ENCODE data around the gene DDX31. TPM values are rescaled to one million over a fixed set of nuclear protein-coding genes. Genes with fewer than 3 reads are reported as not detected.
A peak's percentile ranks its signal among the peaks of the same experiment; 100 is the strongest.

Gene DDX31
- total RNA-seq, 1 donor from 2014 or later, result 15.8 TPM

DNA sequence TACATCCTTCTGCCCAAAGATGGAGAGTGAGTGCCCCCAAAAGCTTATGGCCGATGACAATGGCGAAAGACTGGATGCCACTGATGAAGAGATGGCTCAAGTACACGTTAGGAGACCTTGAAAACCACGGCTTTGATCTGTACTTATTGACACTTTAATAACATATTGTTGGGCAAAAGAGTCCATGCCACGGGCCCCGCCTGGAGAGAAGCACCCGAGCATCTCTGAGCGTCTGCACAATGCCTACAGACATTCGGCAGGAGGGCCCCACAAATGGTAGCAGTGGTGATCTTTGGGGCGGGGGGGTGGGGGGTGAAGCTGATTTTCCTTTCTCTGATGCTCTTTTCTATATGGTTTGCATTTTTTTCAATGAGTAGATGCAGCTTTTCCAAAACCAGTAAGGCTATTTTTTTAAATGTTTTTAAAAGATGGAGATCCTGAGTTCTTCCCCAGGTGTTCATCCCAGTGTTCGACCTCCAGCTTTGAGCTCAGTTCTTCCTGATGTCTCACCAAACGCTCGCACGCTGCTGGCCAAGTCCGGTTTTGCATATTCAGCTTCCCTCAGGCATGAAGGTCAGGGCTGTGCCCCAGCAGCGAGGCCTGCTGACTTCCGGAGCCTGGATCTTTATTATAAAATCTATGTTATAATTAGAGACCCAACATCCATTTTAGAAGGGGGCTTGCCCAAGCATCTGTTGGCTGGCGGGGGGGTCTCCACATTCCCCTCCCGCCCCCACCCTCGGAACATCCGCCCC is 121.6 kb downstream of the DDX31 start:
- Mint-ChIP-seq H3K4me1 (ENCODE audit: unreplicated experiment) (peaks cover 9% of the 10 kb centered on the region), H3K36me3 (ENCODE audit: low read depth, unreplicated experiment) (no peaks in the 10 kb centered on the region), H3K27ac (ENCODE audit: unreplicated experiment) (no peak overlapping the region), H3K27me3 (ENCODE audit: unreplicated experiment) (peaks cover 4% of the 10 kb centered on the region), H3K9me3 (ENCODE audit: unreplicated experiment) (no peaks in the 10 kb centered on the region), H3K4me3 (ENCODE audit: unreplicated experiment) (no peak overlapping the region)
- DNase-seq (ENCODE audit: low spot score), result no peak
- TF ChIP-seq, protein P1, sequence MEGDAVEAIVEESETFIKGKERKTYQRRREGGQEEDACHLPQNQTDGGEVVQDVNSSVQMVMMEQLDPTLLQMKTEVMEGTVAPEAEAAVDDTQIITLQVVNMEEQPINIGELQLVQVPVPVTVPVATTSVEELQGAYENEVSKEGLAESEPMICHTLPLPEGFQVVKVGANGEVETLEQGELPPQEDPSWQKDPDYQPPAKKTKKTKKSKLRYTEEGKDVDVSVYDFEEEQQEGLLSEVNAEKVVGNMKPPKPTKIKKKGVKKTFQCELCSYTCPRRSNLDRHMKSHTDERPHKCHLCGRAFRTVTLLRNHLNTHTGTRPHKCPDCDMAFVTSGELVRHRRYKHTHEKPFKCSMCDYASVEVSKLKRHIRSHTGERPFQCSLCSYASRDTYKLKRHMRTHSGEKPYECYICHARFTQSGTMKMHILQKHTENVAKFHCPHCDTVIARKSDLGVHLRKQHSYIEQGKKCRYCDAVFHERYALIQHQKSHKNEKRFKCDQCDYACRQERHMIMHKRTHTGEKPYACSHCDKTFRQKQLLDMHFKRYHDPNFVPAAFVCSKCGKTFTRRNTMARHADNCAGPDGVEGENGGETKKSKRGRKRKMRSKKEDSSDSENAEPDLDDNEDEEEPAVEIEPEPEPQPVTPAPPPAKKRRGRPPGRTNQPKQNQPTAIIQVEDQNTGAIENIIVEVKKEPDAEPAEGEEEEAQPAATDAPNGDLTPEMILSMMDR (IDR thresholded peaks at IDR 0.05; ENCODE audit: unreplicated experiment), result no peak

DNA sequence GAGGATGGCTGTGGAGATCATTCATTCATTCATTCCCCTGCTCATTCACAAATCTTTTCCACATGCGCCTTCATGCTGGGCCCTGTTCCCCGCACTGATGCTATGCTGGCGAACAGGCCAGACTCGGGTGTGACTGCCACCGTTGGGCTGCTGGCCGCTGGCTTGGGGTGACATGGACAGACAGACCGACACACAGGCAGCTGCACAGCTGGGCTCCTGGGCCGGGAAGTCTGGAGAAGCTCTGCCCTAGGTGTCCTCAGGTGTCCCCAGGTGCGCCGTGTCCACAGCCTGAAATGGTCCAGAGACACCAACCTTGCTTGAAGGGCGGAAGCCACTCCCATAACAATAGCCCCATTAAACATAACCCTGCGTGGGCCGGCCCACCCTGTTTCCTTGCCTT is 122.3 kb downstream of the DDX31 start:
- Mint-ChIP-seq H3K4me3 (ENCODE audit: unreplicated experiment) (no peak overlapping the region), H3K9me3 (ENCODE audit: unreplicated experiment) (no peaks in the 10 kb centered on the region), H3K27ac (ENCODE audit: unreplicated experiment) (no peak overlapping the region), H3K36me3 (ENCODE audit: low read depth, unreplicated experiment) (no peaks in the 10 kb centered on the region), H3K4me1 (ENCODE audit: unreplicated experiment) (peaks cover 9% of the 10 kb centered on the region), H3K27me3 (ENCODE audit: unreplicated experiment) (peaks cover 4% of the 10 kb centered on the region)
- TF ChIP-seq, protein P1 (IDR thresholded peaks at IDR 0.05; ENCODE audit: unreplicated experiment), result no peak
- no peak for DNase-seq (ENCODE audit: low spot score)

DNA sequence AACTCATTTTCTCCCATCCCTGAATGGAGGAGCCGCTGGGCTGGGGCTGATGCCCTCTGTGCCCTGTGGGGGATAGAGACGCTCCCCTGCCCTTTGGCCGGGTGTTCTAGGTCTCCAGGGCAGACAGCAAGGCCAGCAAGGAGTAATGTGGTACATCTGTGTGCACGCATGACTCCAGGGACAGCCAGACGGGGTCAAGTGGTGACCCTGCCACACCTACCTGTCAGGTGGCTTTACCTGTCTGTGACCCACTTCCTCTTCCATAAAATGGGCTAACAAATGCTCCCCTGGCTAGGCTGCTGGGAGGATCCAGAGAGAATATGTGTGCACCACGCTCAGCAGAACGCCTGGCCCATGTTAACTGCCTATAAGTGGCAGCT is 122.7 kb downstream of the DDX31 start:
- H3K4me3 Mint-ChIP-seq (ENCODE audit: unreplicated experiment), result no peak overlapping the region
- H3K27me3 Mint-ChIP-seq (ENCODE audit: unreplicated experiment), result peaks cover 4% of the 10 kb centered on the region
- no peaks in the 10 kb centered on the region for H3K36me3 Mint-ChIP-seq (ENCODE audit: low read depth, unreplicated experiment)
- H3K4me1 Mint-ChIP-seq (ENCODE audit: unreplicated experiment), result peaks cover 9% of the 10 kb centered on the region
- no peaks in the 10 kb centered on the region for H3K9me3 Mint-ChIP-seq (ENCODE audit: unreplicated experiment)
- no peak overlapping the region for H3K27ac Mint-ChIP-seq (ENCODE audit: unreplicated experiment)
- TF ChIP-seq, protein P1 (IDR thresholded peaks at IDR 0.05; ENCODE audit: unreplicated experiment), result no peak
- no peak for DNase-seq (ENCODE audit: low spot score)

DNA sequence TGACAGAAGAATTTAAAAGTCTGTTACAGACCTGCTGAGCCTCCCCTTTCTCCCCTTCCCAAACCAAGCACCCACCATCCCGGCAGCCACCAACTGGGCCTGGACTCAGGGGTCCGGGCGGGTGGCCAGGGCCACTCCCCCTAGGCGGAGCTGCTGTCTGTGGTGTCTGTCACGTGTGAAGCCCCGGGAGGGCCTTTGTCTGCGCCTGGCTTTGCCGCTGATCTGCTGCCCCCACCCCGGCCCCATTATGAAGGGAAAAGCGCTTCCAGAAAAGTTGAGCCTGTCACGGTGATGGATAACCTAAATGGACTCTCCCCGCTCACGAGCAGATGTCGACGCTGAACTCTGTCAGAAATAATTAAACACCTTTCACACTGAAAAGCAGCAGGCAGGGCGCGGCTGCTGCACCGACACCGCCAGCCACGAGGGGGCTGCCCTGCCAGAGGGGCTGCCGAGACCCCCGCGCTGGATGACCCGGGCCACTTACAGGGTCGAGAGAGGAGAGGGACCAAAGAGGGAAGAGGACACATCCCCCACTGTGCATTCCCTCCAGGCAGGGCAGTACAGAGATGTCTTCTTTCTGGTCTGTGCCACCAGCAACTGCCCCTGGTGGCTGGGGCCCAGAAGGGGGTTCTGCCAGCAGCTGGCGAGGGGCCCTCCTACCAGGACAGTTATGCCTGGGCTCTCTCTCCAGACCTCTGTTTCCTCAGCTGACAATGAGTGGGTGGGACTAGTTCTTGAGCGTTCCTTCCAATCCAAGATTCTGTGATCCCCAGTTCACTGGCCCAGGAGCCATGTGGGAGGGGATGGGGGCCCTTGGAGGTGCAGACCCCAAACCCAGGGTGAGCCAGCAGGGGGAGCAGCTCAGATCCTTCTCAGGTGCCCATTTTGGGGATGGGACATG is 123.4 kb downstream of the DDX31 start:
- Mint-ChIP-seq H3K27me3 (ENCODE audit: unreplicated experiment) (peaks cover 4% of the 10 kb centered on the region), H3K4me1 (ENCODE audit: unreplicated experiment) (peaks cover 9% of the 10 kb centered on the region), H3K4me3 (ENCODE audit: unreplicated experiment) (peak overlapping the region; percentile 31), H3K27ac (ENCODE audit: unreplicated experiment) (no peak overlapping the region), H3K9me3 (ENCODE audit: unreplicated experiment) (no peaks in the 10 kb centered on the region), H3K36me3 (ENCODE audit: low read depth, unreplicated experiment) (no peaks in the 10 kb centered on the region)
- TF ChIP-seq, protein P1 (IDR thresholded peaks at IDR 0.05; ENCODE audit: unreplicated experiment), result peak; percentile 70
- DNase-seq (ENCODE audit: low spot score), result peak; percentile 43

All from endothelial cell (in vitro differentiated cells).